ENCODE data around the gene ACY1.

DNA sequence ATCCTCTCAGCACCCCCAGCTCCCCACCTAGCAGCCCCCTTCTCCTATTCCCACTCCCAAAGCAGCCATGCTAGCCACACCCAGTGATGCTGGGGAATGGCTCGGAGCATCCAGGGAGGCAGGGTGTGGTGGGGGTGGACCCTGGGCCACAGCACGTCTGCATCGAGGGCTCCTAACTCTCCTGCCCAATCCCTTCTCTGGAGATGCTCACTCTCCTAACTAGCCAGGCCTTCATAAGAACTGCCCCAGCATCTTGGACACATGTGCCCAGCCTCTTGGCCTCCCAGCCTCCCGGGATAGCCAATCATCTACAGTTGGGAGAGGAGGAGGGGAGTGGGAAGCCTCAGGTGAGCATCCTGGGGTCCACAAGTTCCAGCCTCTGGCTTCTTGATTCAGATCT is 18.8 kb upstream of the ACY1 start:
- TF ChIP-seq CTCF (IDR thresholded peaks at IDR 0.05; ENCODE audit: low read length): no peak
- TF ChIP-seq EZH2 (optimal IDR thresholded peaks at IDR 0.05; ENCODE audit: low read depth, low read length): no peak

All from MM.1S (cell line).